GM23338 (cell line): Measurements from ENCODE around the gene PPP2R5D. TPM values are rescaled to one million over a fixed set of nuclear protein-coding genes. Genes with fewer than 3 reads are reported as not detected.

Experiments
- ATAC-seq: fragments of 200-7000 bp; cut with Tn5 transposase; 3 replicates; pipeline ENCODE4 v1.9.1; 2020
- DNase-seq: peaks from one replicate; pipeline ENCODE4 v3.0.0-alpha.2; 2015; ENCODE audit warnings: low spot score
- H2AFZ ChIP-seq: fragments of 200-600 bp; sonication (generic); 2 replicates; pipeline ENCODE4 v1.8.0; 2016; ENCODE audit warnings: antibody characterized with exemption, mild to moderate bottlenecking, moderate library complexity
- H3F3A ChIP-seq: fragments of 200-600 bp; sonication (generic); replicated peaks from 2 replicates; pipeline ENCODE4 v1.8.0; 2017; ENCODE audit warnings: antibody characterized with exemption, mixed run types, low read depth
- H3K27ac ChIP-seq: fragments of 200-600 bp; sonication (generic); 2 replicates; pipeline ENCODE4 v1.6.1; 2016; ENCODE audit warnings: low read depth
- H3K27me3 ChIP-seq: fragments of 200-600 bp; sonication (generic); 2 replicates; pipeline ENCODE4 v1.8.0; 2016; ENCODE audit warnings: mild to moderate bottlenecking, mixed run types, moderate library complexity; ENCODE audit not compliant: insufficient read depth
- H3K36me3 ChIP-seq: fragments of 200-600 bp; sonication (generic); 2 replicates; pipeline ENCODE4 v1.8.0; 2016; ENCODE audit warnings: mild to moderate bottlenecking; ENCODE audit not compliant: insufficient read depth
- H3K4me1 ChIP-seq: fragments of 200-600 bp; sonication (generic); 2 replicates; pipeline ENCODE4 v1.8.0; 2016; ENCODE audit warnings: mild to moderate bottlenecking, moderate library complexity; ENCODE audit not compliant: insufficient read depth
- H3K4me2 ChIP-seq: fragments of 200-600 bp; sonication (generic); 2 replicates; pipeline ENCODE4 v1.7.1; 2017; ENCODE audit warnings: mixed run types
- H3K4me3 ChIP-seq: fragments of 200-600 bp; sonication (generic); 2 replicates; pipeline ENCODE4 v1.6.1; 2016; ENCODE audit warnings: mixed run types
- H3K79me2 ChIP-seq: fragments of 200-600 bp; sonication (generic); replicated peaks from 2 replicates; pipeline ENCODE4 v1.8.0; 2017; ENCODE audit warnings: mild to moderate bottlenecking; ENCODE audit not compliant: insufficient read depth
- H3K9me2 ChIP-seq: fragments of 200-600 bp; sonication (generic); 2 replicates; pipeline ENCODE4 v1.8.0; 2017; ENCODE audit not compliant: insufficient read depth
- H4K20me1 ChIP-seq: fragments of 200-600 bp; sonication (generic); replicated peaks from 2 replicates; pipeline ENCODE4 v1.8.0; 2017; ENCODE audit warnings: mild to moderate bottlenecking; ENCODE audit not compliant: insufficient read depth
- H3K27ac Mint-ChIP-seq: 2 replicates; pipeline ENCODE4 v1.8.0; 2020; ENCODE audit warnings: inconsistent platforms, mild to moderate bottlenecking, moderate library complexity, mixed read lengths
- H3K27me3 Mint-ChIP-seq: 3 replicates; pipeline ENCODE4 v1.8.0; 2022; ENCODE audit warnings: low read depth, mild to moderate bottlenecking, moderate library complexity, mixed read lengths, inconsistent platforms; ENCODE audit not compliant: insufficient read depth, poor library complexity
- H3K36me3 Mint-ChIP-seq: 3 replicates; pipeline ENCODE4 v1.8.0; 2021; ENCODE audit warnings: low read depth, mild to moderate bottlenecking, inconsistent platforms, moderate library complexity, mixed read lengths
- H3K4me1 Mint-ChIP-seq: 3 replicates; pipeline ENCODE4 v1.8.0; 2020; ENCODE audit warnings: mild to moderate bottlenecking, inconsistent platforms, mixed read lengths
- H3K4me3 Mint-ChIP-seq: 3 replicates; pipeline ENCODE4 v1.8.0; 2021; ENCODE audit warnings: moderate library complexity, mild to moderate bottlenecking, inconsistent platforms, mixed read lengths
- H3K9me3 Mint-ChIP-seq: 3 replicates; pipeline ENCODE4 v1.8.0; 2020; ENCODE audit warnings: moderate library complexity, mild to moderate bottlenecking, inconsistent platforms, mixed read lengths
- CREB1 ChIP-seq: fragments of 250-450 bp; sonication (Bioruptor Pico); IDR thresholded peaks from 2 replicates; pipeline ENCODE4 v1.5.0; 2020; ENCODE audit warnings: low read depth, mild to moderate bottlenecking, moderate library complexity
- EZH2 ChIP-seq: fragments of 200-600 bp; sonication (generic); IDR thresholded peaks from one replicate; pipeline ENCODE4 v1.8.0; 2017; ENCODE audit warnings: antibody characterized with exemption, mild to moderate bottlenecking, low read depth; ENCODE audit not compliant: unreplicated experiment
- JUNB ChIP-seq: IDR thresholded peaks from one replicate; pipeline ENCODE4 v1.6.1; 2016; ENCODE audit warnings: antibody characterized with exemption; ENCODE audit not compliant: unreplicated experiment
- REST ChIP-seq: IDR thresholded peaks from one replicate; pipeline ENCODE4 v1.6.1; 2018; ENCODE audit warnings: antibody characterized with exemption; ENCODE audit not compliant: unreplicated experiment
- ZNF462 ChIP-seq: fragments of 250-450 bp; sonication (Bioruptor Pico); IDR thresholded peaks from 2 replicates; pipeline ENCODE4 v1.5.0; 2020; ENCODE audit warnings: mild to moderate bottlenecking, moderate library complexity
- polyA plus RNA-seq: library from polyadenylated mRNA; unstranded; fragments of >200 nt; fragmentation: Nextera tagmentation; extraction: Ambion mirVana; gene quantifications from 2 replicates; pipeline ENCODE4 v1.2.1, GENCODE V29; 2016
- total RNA-seq: library from RNA; depleted of rRNA; stranded (reverse); fragments of >200 nt; shearing (Covaris generic); gene quantifications from 2 replicates; pipeline ENCODE4 v1.2.3, GENCODE V29; 2014
- TF ChIP-seq, protein P1 (sequence below), 2 experiments: fragments of 200-600 bp in 1 of 2; sonication (generic) in 1 of 2; conservative IDR thresholded peaks; 2 replicates each; pipeline versions ENCODE4 v1.5.1 to v1.6.1; 2016 to 2017; ENCODE audit warnings: antibody characterized with exemption in 2 of 2, low read depth in 2 of 2, mild to moderate bottlenecking in 2 of 2, moderate library complexity in 1 of 2

Gene PPP2R5D
- total and polyA plus RNA-seq, 2 experiments from 2014 or later, result 20.0 to 55.3 TPM

GRCh38 chr6:42962502-42963178, 21.7 kb upstream of the PPP2R5D start (continued):
- TF ChIP-seq REST (no peak), JUNB (no peak)
- TF ChIP-seq, protein P1, sequence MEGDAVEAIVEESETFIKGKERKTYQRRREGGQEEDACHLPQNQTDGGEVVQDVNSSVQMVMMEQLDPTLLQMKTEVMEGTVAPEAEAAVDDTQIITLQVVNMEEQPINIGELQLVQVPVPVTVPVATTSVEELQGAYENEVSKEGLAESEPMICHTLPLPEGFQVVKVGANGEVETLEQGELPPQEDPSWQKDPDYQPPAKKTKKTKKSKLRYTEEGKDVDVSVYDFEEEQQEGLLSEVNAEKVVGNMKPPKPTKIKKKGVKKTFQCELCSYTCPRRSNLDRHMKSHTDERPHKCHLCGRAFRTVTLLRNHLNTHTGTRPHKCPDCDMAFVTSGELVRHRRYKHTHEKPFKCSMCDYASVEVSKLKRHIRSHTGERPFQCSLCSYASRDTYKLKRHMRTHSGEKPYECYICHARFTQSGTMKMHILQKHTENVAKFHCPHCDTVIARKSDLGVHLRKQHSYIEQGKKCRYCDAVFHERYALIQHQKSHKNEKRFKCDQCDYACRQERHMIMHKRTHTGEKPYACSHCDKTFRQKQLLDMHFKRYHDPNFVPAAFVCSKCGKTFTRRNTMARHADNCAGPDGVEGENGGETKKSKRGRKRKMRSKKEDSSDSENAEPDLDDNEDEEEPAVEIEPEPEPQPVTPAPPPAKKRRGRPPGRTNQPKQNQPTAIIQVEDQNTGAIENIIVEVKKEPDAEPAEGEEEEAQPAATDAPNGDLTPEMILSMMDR (conservative IDR thresholded peaks at IDR 0.05; ENCODE audit: low read depth in 2 of 2), result no peak

- DNase-seq, result no peak
- H3K36me3 Mint-ChIP-seq, result peaks cover 3% of the 10 kb centered on the region; the same call in 2 of the 3 replicates
- Histone ChIP-seq H3K4me1 (peaks cover 7% of the 10 kb centered on the region; the same call in 1 of the 2 replicates), H3K27ac (no peak overlapping the region), H3K4me3 (no peak overlapping the region), H4K20me1 (no peaks in the 10 kb centered on the region), H3K79me2 (no peaks in the 10 kb centered on the region), H3K36me3 (no peaks in the 10 kb centered on the region; the same call in 1 of the 2 replicates), H2AFZ (no peak overlapping the region), H3K9me2 (no peaks in the 10 kb centered on the region), H3K27me3 (peaks cover 24% of the 10 kb centered on the region), H3F3A (peaks cover 17% of the 10 kb centered on the region; the same call in 1 of the 2 replicates), H3K4me2 (no peak overlapping the region)
- peaks cover 25% of the 10 kb centered on the region for H3K27me3 Mint-ChIP-seq
- no peaks in the 10 kb centered on the region for H3K9me3 Mint-ChIP-seq
- H3K4me1 Mint-ChIP-seq, result peaks cover 10% of the 10 kb centered on the region; the same call in 2 of the 3 replicates
- ATAC-seq, result no peak
- H3K27ac Mint-ChIP-seq, result no peak overlapping the region
- no peak overlapping the region for H3K4me3 Mint-ChIP-seq
- TF ChIP-seq JUNB, result no peak
- no peak for TF ChIP-seq ZNF462 (CRISPR knock-in tag)
- no peak for TF ChIP-seq REST
- no peak for TF ChIP-seq EZH2
- TF ChIP-seq CREB1 (CRISPR knock-in tag), result no peak
These were observed 21.1 kb upstream of the PPP2R5D start for GRCh38 chr6:42963179-42963854.
